Activated naive CD4-positive, alpha-beta T cell treated with anti-CD3 and anti-CD28 coated beads, Interleukin-2, amount 50 U/mL, for 24 hours (primary cell): ENCODE measurements around the gene NEK10.

ENCODE experiments used
- H3K27ac Mint-ChIP-seq: one replicate; pipeline ENCODE4 v1.8.0; 2021; ENCODE audit warnings: mild to moderate bottlenecking, mixed read lengths
- H3K27me3 Mint-ChIP-seq: one replicate; pipeline ENCODE4 v1.8.0; 2021; ENCODE audit warnings: mixed read lengths
- H3K36me3 Mint-ChIP-seq: one replicate; pipeline ENCODE4 v1.8.0; 2021; ENCODE audit warnings: mixed read lengths
- H3K4me1 Mint-ChIP-seq: one replicate; pipeline ENCODE4 v1.8.0; 2021; ENCODE audit warnings: mixed read lengths
- H3K4me3 Mint-ChIP-seq: one replicate; pipeline ENCODE4 v1.8.0; 2021; ENCODE audit warnings: mild to moderate bottlenecking, mixed read lengths
- H3K9me3 Mint-ChIP-seq: one replicate; pipeline ENCODE4 v1.8.0; 2021; ENCODE audit warnings: mixed read lengths

The NEK10 gene

GRCh38 chr3:27105904-27106303 is 263.3 kb downstream of the NEK10 start:
- no peak overlapping the region for H3K4me3 Mint-ChIP-seq
- H3K4me1 Mint-ChIP-seq, result no peaks in the 10 kb centered on the region
- H3K9me3 Mint-ChIP-seq, result no peaks in the 10 kb centered on the region
- no peak overlapping the region for H3K27ac Mint-ChIP-seq
- no peaks in the 10 kb centered on the region for H3K36me3 Mint-ChIP-seq
- H3K27me3 Mint-ChIP-seq, result peaks cover 2% of the 10 kb centered on the region

- Mint-ChIP-seq H3K4me3 (no peak overlapping the region), H3K36me3 (no peaks in the 10 kb centered on the region), H3K9me3 (no peaks in the 10 kb centered on the region), H3K4me1 (no peaks in the 10 kb centered on the region), H3K27ac (no peak overlapping the region), H3K27me3 (peaks cover 5% of the 10 kb centered on the region)
Observed at GRCh38 chr3:27097182-27097581, 272.0 kb downstream of the NEK10 start.

GRCh38 chr3:27095553-27096222 is 273.5 kb downstream of the NEK10 start:
- no peaks in the 10 kb centered on the region for H3K36me3 Mint-ChIP-seq
- H3K4me3 Mint-ChIP-seq, result no peak overlapping the region
- H3K4me1 Mint-ChIP-seq, result no peaks in the 10 kb centered on the region
- H3K27ac Mint-ChIP-seq, result no peak overlapping the region
- no peaks in the 10 kb centered on the region for H3K9me3 Mint-ChIP-seq
- peaks cover 3% of the 10 kb centered on the region for H3K27me3 Mint-ChIP-seq

GRCh38 chr3:27094721-27095120 is 274.5 kb downstream of the NEK10 start:
- Mint-ChIP-seq H3K9me3 (no peaks in the 10 kb centered on the region), H3K4me3 (no peak overlapping the region), H3K27ac (no peak overlapping the region), H3K27me3 (peaks cover 3% of the 10 kb centered on the region), H3K36me3 (no peaks in the 10 kb centered on the region), H3K4me1 (no peaks in the 10 kb centered on the region)

GRCh38 chr3:27093771-27094170 is 275.4 kb downstream of the NEK10 start:
- H3K9me3 Mint-ChIP-seq, result no peaks in the 10 kb centered on the region
- H3K4me3 Mint-ChIP-seq, result no peak overlapping the region
- H3K36me3 Mint-ChIP-seq, result no peaks in the 10 kb centered on the region
- no peaks in the 10 kb centered on the region for H3K4me1 Mint-ChIP-seq
- no peak overlapping the region for H3K27ac Mint-ChIP-seq
- peaks cover 3% of the 10 kb centered on the region for H3K27me3 Mint-ChIP-seq

- no peak overlapping the region for H3K4me3 Mint-ChIP-seq
- no peak overlapping the region for H3K27ac Mint-ChIP-seq
- H3K9me3 Mint-ChIP-seq, result no peaks in the 10 kb centered on the region
- H3K36me3 Mint-ChIP-seq, result no peaks in the 10 kb centered on the region
- no peaks in the 10 kb centered on the region for H3K4me1 Mint-ChIP-seq
- H3K27me3 Mint-ChIP-seq, result no peaks in the 10 kb centered on the region
Observed at GRCh38 chr3:27090275-27091041, 278.7 kb downstream of the NEK10 start.

- Mint-ChIP-seq H3K27me3 (no peaks in the 10 kb centered on the region), H3K36me3 (no peaks in the 10 kb centered on the region), H3K27ac (no peak overlapping the region), H3K4me1 (no peaks in the 10 kb centered on the region), H3K4me3 (no peak overlapping the region), H3K9me3 (no peaks in the 10 kb centered on the region)
Observed at GRCh38 chr3:27089645-27090044, 279.5 kb downstream of the NEK10 start.

GRCh38 chr3:27089068-27089467 is 280.1 kb downstream of the NEK10 start:
- Mint-ChIP-seq H3K36me3 (no peaks in the 10 kb centered on the region), H3K27ac (no peak overlapping the region), H3K4me3 (no peak overlapping the region)

GRCh38 chr3:27085829-27086730 is 283.1 kb downstream of the NEK10 start:
- Mint-ChIP-seq H3K9me3 (no peaks in the 10 kb centered on the region), H3K27me3 (no peaks in the 10 kb centered on the region), H3K4me3 (no peak overlapping the region), H3K27ac (no peak overlapping the region), H3K36me3 (no peaks in the 10 kb centered on the region), H3K4me1 (no peaks in the 10 kb centered on the region)

More at GRCh38 chr3:27089068-27089467, 280.1 kb downstream of the NEK10 start:
- no peaks in the 10 kb centered on the region for H3K27me3 Mint-ChIP-seq
- no peaks in the 10 kb centered on the region for H3K9me3 Mint-ChIP-seq
- no peaks in the 10 kb centered on the region for H3K4me1 Mint-ChIP-seq

- Mint-ChIP-seq H3K27me3 (peaks cover 1% of the 10 kb centered on the region), H3K36me3 (no peaks in the 10 kb centered on the region), H3K4me3 (no peak overlapping the region), H3K27ac (no peak overlapping the region), H3K4me1 (no peaks in the 10 kb centered on the region), H3K9me3 (no peaks in the 10 kb centered on the region)
Observed at GRCh38 chr3:27081992-27082607, 287.1 kb downstream of the NEK10 start.

- H3K4me3 Mint-ChIP-seq, result no peak overlapping the region
- H3K9me3 Mint-ChIP-seq, result no peaks in the 10 kb centered on the region
- no peak overlapping the region for H3K27ac Mint-ChIP-seq
- H3K4me1 Mint-ChIP-seq, result no peaks in the 10 kb centered on the region
- H3K27me3 Mint-ChIP-seq, result peaks cover 3% of the 10 kb centered on the region
- H3K36me3 Mint-ChIP-seq, result no peaks in the 10 kb centered on the region
Observed at GRCh38 chr3:27081566-27081965, 287.6 kb downstream of the NEK10 start.

- Mint-ChIP-seq H3K27ac (no peak overlapping the region), H3K9me3 (no peaks in the 10 kb centered on the region), H3K4me3 (no peak overlapping the region), H3K4me1 (no peaks in the 10 kb centered on the region), H3K36me3 (no peaks in the 10 kb centered on the region), H3K27me3 (peaks cover 3% of the 10 kb centered on the region)
Observed at GRCh38 chr3:27080258-27080525, 289.0 kb downstream of the NEK10 start.

- no peak overlapping the region for H3K4me3 Mint-ChIP-seq
- H3K27ac Mint-ChIP-seq, result no peak overlapping the region
- H3K36me3 Mint-ChIP-seq, result no peaks in the 10 kb centered on the region
- no peaks in the 10 kb centered on the region for H3K4me1 Mint-ChIP-seq
- no peaks in the 10 kb centered on the region for H3K9me3 Mint-ChIP-seq
- H3K27me3 Mint-ChIP-seq, result peaks cover 5% of the 10 kb centered on the region
Observed at GRCh38 chr3:27079427-27080257, 289.5 kb downstream of the NEK10 start.

GRCh38 chr3:27078246-27078913 is 290.8 kb downstream of the NEK10 start:
- Mint-ChIP-seq H3K27me3 (peaks cover 5% of the 10 kb centered on the region), H3K4me1 (no peaks in the 10 kb centered on the region), H3K9me3 (no peaks in the 10 kb centered on the region), H3K27ac (no peak overlapping the region), H3K4me3 (no peak overlapping the region), H3K36me3 (no peaks in the 10 kb centered on the region)
